K562 (cell line): ENCODE data around the gene RBX1. TPM values are rescaled to one million over a fixed set of nuclear protein-coding genes. Genes with fewer than 3 reads are reported as not detected.

Source experiments
- ATAC-seq: fragments of 200-7000 bp; cut with Tn5 transposase; 3 replicates; pipeline ENCODE4 v1.9.1; 2020; ENCODE audit warnings: moderate library complexity
- BruUV-seq: library from RNA; stranded (reverse); fragments of 400-500 nt; replicated peaks from 2 replicates; lab custom pipeline; 2021; lab: Mats Ljungman, UMichigan
- CTCF ChIA-PET: fragments of 300-600 bp; formaldehyde crosslinking; extraction: SDS; loops from one replicate; lab custom pipeline; 2021; ENCODE audit warnings: low intra/inter-chr PET ratio; lab: Yijun Ruan, JAX
- POLR2A ChIA-PET: fragments of 300-600, 350-650 bp; sonication (Branson Sonifier 250); formaldehyde crosslinking; extraction: SDS; loops from one replicate; lab custom pipeline; 2021; ENCODE audit warnings: antibody characterized with exemption, inconsistent platforms; lab: Yijun Ruan, JAX
- DNase-seq, 4 experiments: peaks; one replicate each; pipeline versions ENCODE4 v3.0.0 to v3.0.0-alpha.2; 2011 to 2018; ENCODE audit warnings: low spot score in 3 of 4, mixed read lengths in 3 of 4; ENCODE audit errors: extremely low read depth in 1 of 4
- FAIRE-seq: peaks from 2 replicates; lab custom pipeline; 2011; peaks lifted over from hg19 to GRCh38; lab: Jason Lieb, UNC
- H2AFZ ChIP-seq: 2 replicates; pipeline ENCODE4 v1.6.0; 2011; ENCODE audit warnings: low read depth, low read length, control low read depth, inconsistent platforms
- H3K27ac ChIP-seq: fragments of 200-600 bp; 3 replicates; pipeline ENCODE4 v1.8.0; 2011; ENCODE audit warnings: low read depth, mild to moderate bottlenecking, control low read depth, inconsistent platforms, low read length, moderate library complexity, mixed read lengths; ENCODE audit errors: extremely low read depth
- H3K27me3 ChIP-seq, 2 experiments: fragments of 300-600 bp in 1 of 2; 2 replicates in 1 of 2; 3 replicates in 1 of 2; pipeline versions ENCODE4 v1.6.0 to v1.8.0; 2011; ENCODE audit warnings: inconsistent platforms in 2 of 2, low read length in 2 of 2, mild to moderate bottlenecking in 1 of 2, mixed read lengths in 1 of 2, moderate library complexity in 1 of 2; ENCODE audit not compliant: control insufficient read depth in 2 of 2, insufficient read depth in 2 of 2
- H3K36me3 ChIP-seq: fragments of 300-600 bp; 3 replicates; pipeline ENCODE4 v1.8.0; 2011; ENCODE audit warnings: mild to moderate bottlenecking, low read length, inconsistent platforms; ENCODE audit not compliant: control insufficient read depth, insufficient read depth
- H3K4me1 ChIP-seq, 2 experiments: fragments of 200-600 bp in 1 of 2; replicated peaks in 1 of 2; 2 replicates in 1 of 2; 3 replicates in 1 of 2; pipeline versions ENCODE4 v1.5.1 to v1.8.0; 2011; ENCODE audit warnings: inconsistent platforms in 2 of 2, low read length in 2 of 2, mild to moderate bottlenecking in 1 of 2, mixed read lengths in 1 of 2, moderate library complexity in 1 of 2; ENCODE audit not compliant: control insufficient read depth in 2 of 2, insufficient read depth in 2 of 2
- H3K4me2 ChIP-seq: 2 replicates; pipeline ENCODE4 v1.6.1; 2011; ENCODE audit warnings: low read length, control low read depth, inconsistent platforms, mixed read lengths; ENCODE audit not compliant: insufficient read depth
- H3K4me3 ChIP-seq: fragments of 200-600 bp; sonication (generic), shearing (Covaris generic); 2 replicates; pipeline ENCODE4 v1.5.1; 2016; ENCODE audit warnings: control low read depth, inconsistent platforms
- H3K79me2 ChIP-seq: fragments of 200-600 bp; 3 replicates; pipeline ENCODE4 v1.8.0; 2011; ENCODE audit warnings: low read length, inconsistent platforms; ENCODE audit not compliant: control insufficient read depth, insufficient read depth
- H3K9ac ChIP-seq, 2 experiments: 2 replicates each; pipeline versions ENCODE4 v1.6.0 to v1.6.1; 2011; ENCODE audit warnings: low read depth in 2 of 2, low read length in 2 of 2, control low read depth in 1 of 2, inconsistent platforms in 1 of 2, mild to moderate bottlenecking in 1 of 2, mixed read lengths in 1 of 2; ENCODE audit not compliant: insufficient read depth in 1 of 2
- H3K9me1 ChIP-seq: one replicate; pipeline ENCODE4 v1.6.0; 2011; ENCODE audit warnings: inconsistent platforms, mild to moderate bottlenecking, low read length, moderate library complexity; ENCODE audit not compliant: control insufficient read depth, insufficient read depth
- H3K9me3 ChIP-seq: replicated peaks from 2 replicates; pipeline ENCODE4 v1.5.1; 2011; ENCODE audit warnings: low read depth, low read length, inconsistent platforms; ENCODE audit not compliant: control insufficient read depth, insufficient read depth
- H4K20me1 ChIP-seq: replicated peaks from 2 replicates; pipeline ENCODE4 v1.6.1; 2011; ENCODE audit warnings: low read length, inconsistent platforms, mixed read lengths; ENCODE audit not compliant: control insufficient read depth, insufficient read depth
- CEBPB ChIP-seq: fragments of 450-650 bp; IDR thresholded peaks from 2 replicates; pipeline ENCODE4 v1.6.1; 2016; ENCODE audit warnings: missing genetic modification characterization, missing compliant biosample characterization
- CEBPG ChIP-seq, 3 experiments: fragments of 200-800 bp in 1 of 3; sonication (Bioruptor generic) in 1 of 3; sonication (generic) in 1 of 3; formaldehyde crosslinking in 1 of 3; IDR thresholded peaks in 2 of 3; conservative IDR thresholded peaks in 1 of 3; 2 replicates each; pipeline versions ENCODE4 v1.6.1 to v1.8.0; 2016 to 2022; ENCODE audit warnings: missing compliant biosample characterization in 2 of 3, missing genetic modification characterization in 2 of 3, mild to moderate bottlenecking in 1 of 3, missing genetic modification reagents in 1 of 3
- FUS ChIP-seq: fragments of 200-400 bp; formaldehyde crosslinking; optimal IDR thresholded peaks from 2 replicates; pipeline ENCODE3; 2017; ENCODE audit warnings: low read depth, low read length
- TOE1 ChIP-seq, 2 experiments: fragments of 450-650 bp in 1 of 2; sonication (generic) in 1 of 2; formaldehyde crosslinking in 1 of 2; IDR thresholded peaks; 2 replicates each; pipeline versions ENCODE4 v1.7.1 to v1.8.0; 2016 to 2022; ENCODE audit warnings: borderline replicate concordance in 2 of 2, mild to moderate bottlenecking in 2 of 2, antibody characterized with exemption in 1 of 2, inconsistent platforms in 1 of 2, low read depth in 1 of 2, missing genetic modification reagents in 1 of 2, moderate library complexity in 1 of 2
- ZNF24 ChIP-seq: fragments of 450-650 bp; IDR thresholded peaks from 2 replicates; pipeline ENCODE4 v1.6.1; 2016
- WGBS: fragments of 100-300 bp; shearing (Covaris generic); methylation state at CpG from one replicate; pipeline ENCODE4 v1.1.6; 2016; ENCODE audit warnings: low coverage, mixed read lengths; ENCODE audit not compliant: insufficient coverage; ENCODE audit errors: missing lambda C conversion rate; 5-methylcytosine and 5-hydroxymethylcytosine counted together
- in situ Hi-C: fragments of 300-500 bp; cut with MboI; formaldehyde crosslinking; loops from 4 replicates; pipeline ENCODE4 v1.15.0; 2018; ENCODE audit warnings: inconsistent platforms, mixed read lengths
- intact Hi-C: fragments of 100-400 bp; cut with micrococcal nuclease; formaldehyde crosslinking; loops from 2 replicates; pipeline ENCODE4 v1.14.2; 2022
- polyA plus RNA-seq, 8 experiments: library from polyadenylated mRNA; depleted of rRNA in 4 of 8; stranded (reverse) in 5 of 8; unstranded in 3 of 8; fragments of >200 nt; fragmentation: Nextera tagmentation in 2 of 8; fragmentation: Illumina TruSeq in 1 of 8; extraction: Ambion mirVana in 2 of 8; extraction: Trizol in 1 of 8; gene quantifications; 2 replicates each; pipeline versions ENCODE4 v1.2.1 to v1.2.3, GENCODE V29; 2011 to 2014; ENCODE audit warnings: inconsistent platforms in 1 of 8, missing spikeins in 1 of 8
- total RNA-seq, 7 experiments: library from RNA; depleted of rRNA in 6 of 7; stranded (reverse); fragments of >200 nt in 6 of 7; fragmentation: Illumina TruSeq in 2 of 7; extraction: Trizol in 2 of 7; gene quantifications; 2 replicates each; pipeline versions ENCODE4 v1.2.1 to v1.2.3, GENCODE V29; 2011 to 2021; ENCODE audit warnings: low replicate concordance in 1 of 7

RBX1 gene
- total and polyA plus RNA-seq, 9 of the 15 experiments (the other 6 are each of a cell fraction or from before 2014, with no cell fraction given) = 44.0 to 259 (median 67.9) TPM

- no peak overlapping the region for H3K27ac ChIP-seq
- peak overlapping the region; percentile 86 for H2AFZ ChIP-seq
- peaks cover 2% of the 10 kb centered on the region for H3K9me1 ChIP-seq
- CTCF ChIA-PET = no interaction called here
- H3K4me2 ChIP-seq = peak overlapping the region; percentile 32; the same call in 1 of the 2 replicates
- POLR2A ChIA-PET = interaction anchor here (0.6 kb wide), 1 partner anchor 231 kb away, joined by 3 read pairs; no protein-coding TSS in a partner anchor
- in situ Hi-C loops = no loop called here
- 49% methylated on average over 18 of the region's 18 CpGs for WGBS
- no peaks in the 10 kb centered on the region for H4K20me1 ChIP-seq
- no peaks in the 10 kb centered on the region for H3K9me3 ChIP-seq
- H3K9ac ChIP-seq = no peak overlapping the region
- intact Hi-C loops = no loop called here
- ATAC-seq = peak; percentile 51
- no peak for DNase-seq
- H3K27me3 ChIP-seq = no peaks in the 10 kb centered on the region
- H3K79me2 ChIP-seq = no peaks in the 10 kb centered on the region
- peaks cover 6% of the 10 kb centered on the region; the same call in 2 of the 3 replicates for H3K36me3 ChIP-seq
- no TSS peak for BruUV-seq
- FAIRE-seq = no peak
- H3K4me3 ChIP-seq = no peak overlapping the region
- peaks cover 0 to 4% of the 10 kb centered on the region in 2 experiments; a peak in 2 of 5 replicates for H3K4me1 ChIP-seq
- peak; percentile 58; the same call in 1 of the 2 replicates for TF ChIP-seq ZNF24
- no peak for TF ChIP-seq TOE1 (IDR thresholded peaks at IDR 0.05; ENCODE audit: borderline replicate concordance)
- TF ChIP-seq TOE1 (CRISPR knock-in tag; IDR thresholded peaks at IDR 0.05; ENCODE audit: borderline replicate concordance, low read depth) = no peak
Observed at GRCh38 chr22:40976866-40977700, 25.9 kb downstream of the RBX1 start.

GRCh38 chr22:40979198-40979597, 28.0 kb downstream of the RBX1 start:
- intact Hi-C loops = no loop called here
- no peaks in the 10 kb centered on the region for H3K36me3 ChIP-seq
- no peak overlapping the region for H3K9ac ChIP-seq
- no peaks in the 10 kb centered on the region for H3K79me2 ChIP-seq
- TF ChIP-seq CEBPB (tag) = peak; percentile 64
- no peak for TF ChIP-seq CEBPG (CRISPR knock-in tag; IDR thresholded peaks at IDR 0.05)
- TF ChIP-seq CEBPG (tag; conservative IDR thresholded peaks at IDR 0.05 in 1 of 2, IDR thresholded peaks at IDR 0.05 in 1 of 2) = peak in 1 of 2 experiments; percentile 27; a peak in 1 of 4 replicates
- no peak for TF ChIP-seq FUS
- FAIRE-seq (no peak), ATAC-seq (no peak), DNase-seq (no peak)
- H3K4me1 ChIP-seq = peaks cover 0 to 4% of the 10 kb centered on the region in 2 experiments; a peak in 2 of 5 replicates
- H2AFZ ChIP-seq = no peak overlapping the region
- H3K9me3 ChIP-seq = no peaks in the 10 kb centered on the region
- no peaks in the 10 kb centered on the region for H4K20me1 ChIP-seq
- BruUV-seq = no TSS peak
- peaks cover 2% of the 10 kb centered on the region for H3K9me1 ChIP-seq
- in situ Hi-C loops = no loop called here
- H3K4me2 ChIP-seq = no peak overlapping the region
- H3K27me3 ChIP-seq = no peaks in the 10 kb centered on the region
- ChIA-PET CTCF (no interaction called here), POLR2A (no interaction called here)
- H3K4me3 ChIP-seq = no peak overlapping the region
- no peak overlapping the region for H3K27ac ChIP-seq
- 73% methylated on average over 7 of the region's 7 CpGs for WGBS
